DND-41 (cell line): ENCODE data around the gene LRP3.

Experiments
- CTCF ChIP-seq: IDR thresholded peaks from 2 replicates; pipeline ENCODE4 v1.5.1; 2012; ENCODE audit warnings: borderline replicate concordance, low read length, moderate library complexity, mild to moderate bottlenecking; ENCODE audit not compliant: poor library complexity, severe bottlenecking; ENCODE audit errors: extremely low read depth
- EZH2 ChIP-seq: IDR thresholded peaks from 3 replicates; pipeline ENCODE4 v1.6.1; 2012; ENCODE audit warnings: borderline replicate concordance, low read depth, mild to moderate bottlenecking, moderate library complexity, low read length, inconsistent platforms; ENCODE audit not compliant: severe bottlenecking

GRCh38 chr19:33168528-33168927, 25.6 kb upstream of the LRP3 start:
- TF ChIP-seq CTCF (no peak), EZH2 (no peak)
